Thymus (tissue), 11 donors: ENCODE measurements around the gene AMN. TPM values are rescaled to one million over a fixed set of nuclear protein-coding genes. Genes with fewer than 3 reads are reported as not detected.

Source experiments
- DNase-seq, 9 donors: peaks; one replicate each; pipeline ENCODE4 v3.0.0-alpha.2; 2013; ENCODE audit warnings: low spot score in 9 of 9, low read depth in 6 of 9, missing footprints in 1 of 9
- H3K27ac ChIP-seq, 2 donors: one replicate each; pipeline ENCODE4 v1.5.1; 2013; ENCODE audit warnings: control low read depth in 1 of 2, low read depth in 1 of 2, low read length in 1 of 2, mild to moderate bottlenecking in 1 of 2, moderate library complexity in 1 of 2
- H3K27me3 ChIP-seq, 2 donors: one replicate each; pipeline ENCODE4 v1.5.1; 2013; ENCODE audit warnings: low read length in 1 of 2; ENCODE audit not compliant: control insufficient read depth in 2 of 2, insufficient read depth in 1 of 2
- H3K36me3 ChIP-seq, 2 donors: one replicate each; pipeline ENCODE4 v1.5.1; 2013; ENCODE audit warnings: low read length in 1 of 2, mild to moderate bottlenecking in 1 of 2, moderate library complexity in 1 of 2; ENCODE audit not compliant: control insufficient read depth in 2 of 2, insufficient read depth in 2 of 2
- H3K4me1 ChIP-seq, 2 donors: one replicate each; pipeline ENCODE4 v1.5.1; 2013; ENCODE audit warnings: low read length in 2 of 2; ENCODE audit not compliant: control insufficient read depth in 2 of 2, insufficient read depth in 2 of 2
- H3K4me3 ChIP-seq, 2 donors: one replicate each; pipeline ENCODE4 v1.5.1; 2013; ENCODE audit warnings: low read length in 2 of 2, control low read depth in 1 of 2, mild to moderate bottlenecking in 1 of 2
- H3K9me3 ChIP-seq, 2 donors: one replicate each; pipeline ENCODE4 v1.5.1; 2013; ENCODE audit warnings: low read length in 1 of 2, mild to moderate bottlenecking in 1 of 2; ENCODE audit not compliant: control insufficient read depth in 2 of 2, insufficient read depth in 1 of 2
- WGBS: extraction: QIAGEN DNeasy Blood & Tissue Kit; methylation state at CpG from one replicate; pipeline ENCODE4 v1.1.7; 2013; 5-methylcytosine and 5-hydroxymethylcytosine counted together
- polyA plus RNA-seq: library from polyadenylated mRNA; stranded (reverse); fragments of 200-250 nt; gene quantifications from one replicate; pipeline ENCODE4 v1.2.3, GENCODE V29; 2013
- total RNA-seq: library from RNA; stranded (reverse); fragments of 120-200 nt; gene quantifications from one replicate; pipeline ENCODE4 v1.2.4, GENCODE V29; 2013
- donor health status: healthy.

The AMN gene
- total and polyA plus RNA-seq, 2 donors: 2.0 to 3.5 TPM

DNA sequence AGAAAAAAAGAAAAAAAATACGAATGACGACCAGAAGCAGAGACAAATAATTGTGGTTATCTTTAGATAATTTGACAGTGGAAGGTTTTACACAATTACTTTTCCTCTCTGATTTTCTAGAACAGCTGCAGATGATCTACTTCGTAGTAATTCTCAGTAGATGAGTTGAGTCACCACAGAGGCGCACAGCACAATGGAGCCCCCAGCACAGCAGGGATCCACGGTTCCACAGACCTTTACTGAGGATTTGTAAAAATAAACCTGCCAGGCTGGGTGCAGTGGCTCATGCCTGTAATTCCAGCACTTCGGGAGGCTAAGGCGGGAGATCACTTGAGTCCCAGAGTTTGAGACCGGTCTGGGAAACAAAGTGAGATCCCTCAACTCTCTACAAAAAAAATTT lies 29.3 kb downstream of the AMN start:
- Histone ChIP-seq H3K9me3 (no peaks in the 10 kb centered on the region), H3K27me3 (no peaks in the 10 kb centered on the region), H3K36me3 (no peaks in the 10 kb centered on the region), H3K27ac (no peak overlapping the region), H3K4me3 (no peak overlapping the region), H3K4me1 (peaks cover 12 to 28% of the 10 kb centered on the region in 2 donors)
- 86% methylated on average over 8 of the region's 8 CpGs for WGBS
- DNase-seq: no peak

DNA sequence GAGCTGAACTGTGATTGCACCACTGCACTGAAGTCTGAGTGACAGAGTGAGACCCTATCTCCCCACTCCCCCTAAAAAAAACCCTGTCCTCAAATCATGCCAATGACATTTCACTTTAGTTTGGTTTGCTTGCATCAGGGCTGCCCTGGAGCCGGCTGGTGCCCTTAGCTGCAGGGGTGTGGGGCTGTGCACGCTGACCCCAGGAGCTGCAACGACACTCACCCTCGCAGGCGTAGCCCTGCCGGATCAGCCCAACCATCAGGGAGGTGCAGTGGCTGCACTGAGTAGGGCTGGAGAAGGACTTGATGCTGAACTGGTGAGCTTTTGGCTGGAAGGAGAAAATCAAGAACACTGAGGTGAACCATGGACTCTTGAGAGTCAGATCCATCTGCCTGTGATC lies 29.8 kb downstream of the AMN start:
- Histone ChIP-seq H3K36me3 (no peaks in the 10 kb centered on the region), H3K4me1 (peaks cover 12 to 23% of the 10 kb centered on the region in 2 donors), H3K27me3 (no peaks in the 10 kb centered on the region), H3K27ac (no peak overlapping the region), H3K9me3 (no peaks in the 10 kb centered on the region), H3K4me3 (no peak overlapping the region)
- 98% methylated on average over 6 of the region's 6 CpGs for WGBS
- no peak for DNase-seq

DNA sequence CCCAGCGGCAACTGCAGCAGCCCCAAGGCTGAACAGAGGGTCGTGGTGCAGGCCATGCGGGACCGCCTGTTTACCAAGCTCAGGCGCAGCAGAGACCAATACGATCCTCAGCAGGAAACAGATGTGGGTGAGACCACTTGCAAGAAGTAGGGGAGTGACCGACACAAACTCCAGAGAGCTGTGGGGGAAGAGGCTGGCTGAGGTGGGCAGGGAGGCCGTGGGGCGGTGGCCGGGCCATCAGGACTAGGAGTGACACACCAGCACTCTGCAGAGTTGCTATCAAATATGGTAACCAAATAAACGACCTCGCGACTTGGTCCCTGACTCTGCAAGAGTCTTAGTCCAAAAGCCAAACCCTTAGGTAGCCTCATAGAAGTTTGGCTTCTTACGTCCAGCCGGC lies 30.6 kb downstream of the AMN start:
- H3K4me3 ChIP-seq: no peak overlapping the region
- H3K4me1 ChIP-seq: peaks cover 12 to 23% of the 10 kb centered on the region in 2 donors
- H3K9me3 ChIP-seq: no peaks in the 10 kb centered on the region
- H3K36me3 ChIP-seq: no peaks in the 10 kb centered on the region
- WGBS: 81% methylated on average over 15 of the region's 15 CpGs
- no peak for DNase-seq
- no peak overlapping the region for H3K27ac ChIP-seq
- H3K27me3 ChIP-seq: no peaks in the 10 kb centered on the region

DNA sequence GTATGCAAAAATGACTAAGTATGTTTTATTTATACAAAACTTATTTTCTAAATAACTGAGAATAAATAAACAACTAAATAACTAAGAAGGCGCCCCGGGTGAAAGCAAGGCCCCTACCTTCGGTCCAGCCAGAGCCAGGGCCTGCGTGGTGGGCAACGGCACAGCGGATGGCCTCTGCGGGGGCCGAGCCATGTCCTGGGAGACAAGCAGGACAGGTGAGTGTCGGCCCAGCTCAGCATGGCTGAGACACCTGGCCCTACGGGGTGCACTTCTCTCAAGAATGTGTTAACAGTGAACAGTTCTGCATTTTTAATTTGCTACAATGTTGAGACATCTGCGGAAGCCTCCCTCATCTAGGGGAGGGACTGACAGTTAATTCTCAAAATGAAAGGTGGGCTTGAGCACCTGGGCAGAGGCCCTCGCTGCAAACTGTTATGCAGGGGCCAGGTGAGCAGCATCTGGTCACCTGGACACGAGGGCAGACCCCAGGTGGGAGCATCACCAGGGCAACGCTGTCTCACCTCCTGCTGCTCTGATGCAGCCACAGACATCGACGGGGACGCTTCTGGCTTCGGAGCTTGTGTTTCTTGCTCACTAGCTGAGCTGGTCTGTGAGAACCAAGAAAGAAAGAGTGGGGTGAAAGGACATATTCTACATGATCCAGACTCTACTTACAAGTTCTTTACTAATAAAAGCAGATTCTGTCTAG lies 31.8 kb downstream of the AMN start:
- Histone ChIP-seq H3K4me3 (no peak overlapping the region), H3K27ac (no peak overlapping the region), H3K4me1 (peaks cover 8 to 16% of the 10 kb centered on the region in 2 donors), H3K36me3 (no peaks in the 10 kb centered on the region), H3K9me3 (no peaks in the 10 kb centered on the region), H3K27me3 (no peaks in the 10 kb centered on the region)
- DNase-seq: no peak
- 96% methylated on average over 18 of the region's 18 CpGs for WGBS

DNA sequence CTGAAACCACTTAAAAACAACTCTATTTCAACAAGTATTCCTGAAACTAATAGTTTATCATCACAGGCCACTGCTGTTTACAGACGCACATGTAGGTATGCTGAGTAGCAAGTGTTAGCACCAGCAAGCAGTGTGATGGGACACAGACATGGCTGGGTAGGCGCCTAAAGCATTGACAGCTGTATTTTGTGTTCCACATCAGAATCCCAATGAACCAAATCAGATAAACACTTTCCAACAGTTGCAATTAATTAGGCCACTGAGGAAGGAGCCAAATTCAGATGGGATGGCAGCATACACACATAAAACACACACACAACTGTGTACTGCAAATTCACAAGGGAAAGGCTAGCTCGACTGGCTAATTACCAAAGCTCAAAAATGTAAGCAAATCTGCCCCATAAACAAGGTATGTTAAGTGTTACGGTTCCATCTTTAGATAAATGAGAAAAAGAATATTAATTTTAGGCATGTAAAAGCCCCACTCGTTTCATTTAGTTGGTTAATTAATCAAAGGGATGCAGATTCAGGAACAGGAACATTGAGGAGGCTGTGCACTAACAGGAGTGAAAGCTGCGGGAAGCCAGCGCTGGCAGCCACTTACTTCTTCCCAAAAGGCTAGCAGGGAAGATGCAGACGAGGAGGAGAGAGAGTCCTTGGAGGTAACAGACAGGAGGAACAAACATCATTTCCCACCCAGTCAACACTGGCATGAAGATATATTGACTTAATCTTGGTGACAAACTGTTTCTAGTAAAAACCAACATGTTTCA lies 33.4 kb downstream of the AMN start:
- 96% methylated on average over 8 of the region's 8 CpGs for WGBS
- H3K4me3 ChIP-seq: no peak overlapping the region
- peaks cover 0 to 8% of the 10 kb centered on the region in 2 donors for H3K4me1 ChIP-seq
- DNase-seq: no peak
- H3K36me3 ChIP-seq: no peaks in the 10 kb centered on the region
- no peaks in the 10 kb centered on the region for H3K27me3 ChIP-seq
- H3K27ac ChIP-seq: no peak overlapping the region
- H3K9me3 ChIP-seq: no peaks in the 10 kb centered on the region

DNA sequence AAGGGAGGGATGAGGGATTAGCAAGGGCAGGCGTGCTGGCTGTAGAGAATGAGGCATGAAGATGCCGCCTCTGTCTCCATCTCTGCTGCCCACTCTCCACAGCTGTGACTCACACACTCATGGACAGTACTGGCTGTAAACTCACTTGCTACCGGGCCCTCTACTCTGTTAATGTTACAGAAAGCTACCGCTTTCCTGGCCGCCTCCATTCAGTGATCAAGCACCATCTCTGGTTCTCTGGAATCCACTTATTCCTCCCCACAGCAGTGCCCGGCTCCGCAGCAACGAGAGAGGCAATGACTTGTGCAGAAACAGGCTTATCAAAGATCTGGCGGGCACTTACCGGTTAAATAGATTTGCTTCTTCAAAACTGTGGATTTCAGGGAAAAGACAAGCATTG lies 34.8 kb downstream of the AMN start:
- Histone ChIP-seq H3K9me3 (no peaks in the 10 kb centered on the region), H3K27me3 (no peaks in the 10 kb centered on the region), H3K4me3 (no peak overlapping the region), H3K27ac (no peak overlapping the region), H3K36me3 (no peaks in the 10 kb centered on the region), H3K4me1 (peaks cover 0 to 8% of the 10 kb centered on the region in 2 donors)
- no peak for DNase-seq
- WGBS: 98% methylated on average over 10 of the region's 10 CpGs

DNA sequence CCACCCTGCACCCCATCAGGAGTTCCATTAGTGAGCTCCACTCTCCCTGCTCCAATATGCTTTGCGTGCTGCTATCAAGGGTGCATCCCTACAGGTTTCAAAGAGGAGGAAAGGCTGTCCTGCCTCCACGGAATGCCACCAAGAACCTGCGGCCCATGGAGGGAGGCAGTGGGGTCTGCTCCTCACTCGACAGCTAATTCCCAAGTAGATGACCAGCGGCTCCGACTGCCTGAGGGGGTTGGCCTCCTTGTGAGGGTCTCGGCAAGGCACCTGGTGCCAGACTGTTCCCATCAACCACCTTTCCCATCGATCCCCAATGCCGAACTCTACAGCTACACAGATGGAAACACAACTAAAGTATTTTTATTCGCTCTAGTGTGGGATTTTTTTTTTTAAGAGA lies 36.0 kb downstream of the AMN start:
- 98% methylated on average over 10 of the region's 10 CpGs for WGBS
- H3K9me3 ChIP-seq: no peaks in the 10 kb centered on the region
- H3K4me1 ChIP-seq: peaks cover 0 to 1% of the 10 kb centered on the region in 2 donors
- no peak for DNase-seq
- H3K36me3 ChIP-seq: no peaks in the 10 kb centered on the region
- H3K4me3 ChIP-seq: no peak overlapping the region
- H3K27ac ChIP-seq: no peak overlapping the region
- no peaks in the 10 kb centered on the region for H3K27me3 ChIP-seq

DNA sequence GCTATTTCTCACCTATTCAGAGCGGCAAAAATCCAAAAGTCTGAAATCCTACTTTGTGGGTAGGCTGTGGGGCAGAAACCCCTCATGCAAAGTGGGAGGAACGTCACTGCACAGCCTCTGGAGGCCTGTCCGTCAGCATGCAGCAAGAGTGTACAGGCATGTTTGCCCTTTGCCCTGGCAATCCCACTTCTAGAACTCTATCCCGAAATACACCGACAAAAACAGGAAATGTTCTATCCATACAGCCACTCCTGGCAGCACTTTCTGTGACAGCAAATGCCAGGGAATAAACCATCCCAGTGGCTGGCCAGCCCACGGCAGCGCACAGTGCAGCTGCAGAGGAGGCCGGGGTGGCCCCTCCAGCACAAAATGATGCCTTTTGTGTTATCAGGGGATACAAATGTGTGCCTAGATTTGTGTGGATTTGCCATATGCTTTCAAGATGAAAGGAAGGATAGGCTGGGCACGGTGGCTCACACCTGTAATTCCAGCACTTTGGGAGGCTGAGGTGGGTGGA lies 39.7 kb downstream of the AMN start:
- no peaks in the 10 kb centered on the region for H3K9me3 ChIP-seq
- 96% methylated on average over 9 of the region's 9 CpGs for WGBS
- H3K27ac ChIP-seq: no peak overlapping the region
- no peak overlapping the region for H3K4me3 ChIP-seq
- no peaks in the 10 kb centered on the region for H3K27me3 ChIP-seq
- no peaks in the 10 kb centered on the region for H3K36me3 ChIP-seq
- H3K4me1 ChIP-seq: no peaks in the 10 kb centered on the region
- no peak for DNase-seq

DNA sequence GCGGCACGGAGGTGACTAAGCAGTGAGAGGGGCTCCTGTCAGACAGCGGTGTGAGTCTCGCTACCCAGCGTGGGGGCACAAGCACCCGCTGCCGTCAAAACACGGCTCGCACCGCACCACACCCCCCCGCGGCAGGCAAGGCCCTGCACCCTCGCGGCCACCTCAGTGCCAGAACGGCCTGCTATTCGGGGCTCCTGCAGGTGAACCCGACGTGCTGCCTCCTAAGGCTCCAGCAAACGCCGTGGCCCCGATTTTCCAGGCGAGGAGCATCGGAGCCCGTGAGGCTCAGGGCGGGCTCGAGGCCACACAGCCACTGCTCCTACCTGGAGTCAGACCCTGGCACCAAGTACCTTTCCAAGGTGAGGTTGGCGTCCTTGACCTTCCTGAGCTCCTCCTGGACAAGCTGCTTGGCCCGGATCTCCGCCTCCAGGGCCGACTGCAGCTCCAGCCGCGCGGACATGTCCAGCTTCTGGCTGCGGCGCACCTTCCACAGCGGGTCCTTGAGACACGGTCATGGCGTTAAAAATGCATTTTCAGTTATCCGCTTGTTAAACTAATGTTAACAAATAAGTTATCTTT lies 41.8 kb downstream of the AMN start:
- 98% methylated on average over 39 of the region's 39 CpGs for WGBS
- no peak for DNase-seq
- no peaks in the 10 kb centered on the region for H3K27me3 ChIP-seq
- no peaks in the 10 kb centered on the region for H3K9me3 ChIP-seq
- H3K4me1 ChIP-seq: no peaks in the 10 kb centered on the region
- no peak overlapping the region for H3K27ac ChIP-seq
- H3K36me3 ChIP-seq: no peaks in the 10 kb centered on the region
- no peak overlapping the region for H3K4me3 ChIP-seq
